Gastroesophageal sphincter (tissue), 3 donors: ENCODE results near the gene AKR7A2.

Experiments
- EP300 ChIP-seq: sonication (generic); formaldehyde crosslinking; IDR thresholded peaks from one replicate; pipeline ENCODE4 v1.6.1; 2017; ENCODE audit warnings: antibody characterized with exemption, mild to moderate bottlenecking
- POLR2A ChIP-seq, 2 donors: fragments of 450-650 bp; IDR thresholded peaks; one replicate each; pipeline ENCODE4 v1.6.1; 2017; ENCODE audit warnings: antibody characterized with exemption in 2 of 2, mild to moderate bottlenecking in 2 of 2, moderate library complexity in 1 of 2
- POLR2AphosphoS5 ChIP-seq: sonication (generic); formaldehyde crosslinking; IDR thresholded peaks from one replicate; pipeline ENCODE4 v1.6.1; 2017; ENCODE audit warnings: antibody characterized with exemption
- TF ChIP-seq, protein P1 (sequence below), 4 experiments: fragments of 200-600 bp in 2 of 4; fragments of 450-650 bp in 2 of 4; sonication (generic) in 1 of 4; IDR thresholded peaks; one replicate each; pipeline ENCODE4 v1.5.1; 2017 to 2019; ENCODE audit warnings: antibody characterized with exemption in 4 of 4, mild to moderate bottlenecking in 2 of 4, moderate library complexity in 2 of 4

DNA sequence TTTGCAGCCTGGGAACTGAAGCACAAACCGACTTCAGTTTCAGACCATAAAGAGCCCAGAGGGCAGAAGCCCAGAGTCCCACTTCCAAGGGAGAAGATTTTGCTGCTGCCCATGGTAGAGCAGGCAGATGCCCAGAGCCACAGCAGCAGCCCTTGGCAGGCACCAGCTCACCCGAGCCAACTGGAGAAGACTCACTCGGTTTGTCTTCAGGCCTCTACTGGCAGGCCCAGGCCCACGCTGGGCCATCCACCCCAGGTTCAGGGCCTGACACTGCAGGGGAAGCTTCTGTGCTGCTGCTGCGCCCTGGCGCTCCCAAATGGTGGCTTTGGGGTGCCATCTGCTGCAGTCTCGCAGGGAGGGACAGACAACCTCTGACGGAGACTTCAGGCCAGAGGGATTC, 33.4 kb upstream of the AKR7A2 start:
- TF ChIP-seq POLR2AphosphoS5 (no peak), POLR2A (IDR thresholded peaks at IDR 0.05) (no peak), EP300 (no peak)
- TF ChIP-seq, protein P1, sequence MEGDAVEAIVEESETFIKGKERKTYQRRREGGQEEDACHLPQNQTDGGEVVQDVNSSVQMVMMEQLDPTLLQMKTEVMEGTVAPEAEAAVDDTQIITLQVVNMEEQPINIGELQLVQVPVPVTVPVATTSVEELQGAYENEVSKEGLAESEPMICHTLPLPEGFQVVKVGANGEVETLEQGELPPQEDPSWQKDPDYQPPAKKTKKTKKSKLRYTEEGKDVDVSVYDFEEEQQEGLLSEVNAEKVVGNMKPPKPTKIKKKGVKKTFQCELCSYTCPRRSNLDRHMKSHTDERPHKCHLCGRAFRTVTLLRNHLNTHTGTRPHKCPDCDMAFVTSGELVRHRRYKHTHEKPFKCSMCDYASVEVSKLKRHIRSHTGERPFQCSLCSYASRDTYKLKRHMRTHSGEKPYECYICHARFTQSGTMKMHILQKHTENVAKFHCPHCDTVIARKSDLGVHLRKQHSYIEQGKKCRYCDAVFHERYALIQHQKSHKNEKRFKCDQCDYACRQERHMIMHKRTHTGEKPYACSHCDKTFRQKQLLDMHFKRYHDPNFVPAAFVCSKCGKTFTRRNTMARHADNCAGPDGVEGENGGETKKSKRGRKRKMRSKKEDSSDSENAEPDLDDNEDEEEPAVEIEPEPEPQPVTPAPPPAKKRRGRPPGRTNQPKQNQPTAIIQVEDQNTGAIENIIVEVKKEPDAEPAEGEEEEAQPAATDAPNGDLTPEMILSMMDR (IDR thresholded peaks at IDR 0.05) = no peak
